GM18858 (cell line): ENCODE data around the gene SURF1.
"Not testable (repeated sequence)": the region's sequence is repeated elsewhere in the genome, so short reads cannot be mapped to it uniquely, and the experiment has no call there.

Experiments used
- ATAC-seq: cut with Tn5 transposase; IDR thresholded peaks from one replicate; pipeline ENCODE4 v1.9.1; 2021; ENCODE audit not compliant: unreplicated experiment

Gene SURF1

GRCh38 chr9:133356391-133357091 lies at the start of gene SURF1, which contains the start of gene SURF2:
Gene SURF1 (minus strand): TSS chr9:133356487. CDS start chr9:133356453, 34 bp downstream.
Gene SURF2 (plus strand): TSS chr9:133356550. CDS start chr9:133356593, 43 bp downstream.
- peak; percentile 47 for ATAC-seq

- no peak for ATAC-seq
Measured at GRCh38 chr9:133405508-133406438, 49.5 kb upstream of the SURF1 start.

- no peak for ATAC-seq
Measured at GRCh38 chr9:133404454-133405002, 48.2 kb upstream of the SURF1 start.

GRCh38 chr9:133403766-133404453 lies 47.6 kb upstream of the SURF1 start:
- no peak for ATAC-seq

GRCh38 chr9:133402689-133403088 lies 46.4 kb upstream of the SURF1 start:
- ATAC-seq, result no peak

- no peak for ATAC-seq
Measured at GRCh38 chr9:133401588-133401987, 45.3 kb upstream of the SURF1 start.

- ATAC-seq, result no peak
Measured at GRCh38 chr9:133400292-133400691, 44.0 kb upstream of the SURF1 start.

- no peak for ATAC-seq
Measured at GRCh38 chr9:133397895-133398294, 41.6 kb upstream of the SURF1 start.

GRCh38 chr9:133397370-133397769 lies 41.1 kb upstream of the SURF1 start:
- no peak for ATAC-seq

- no peak for ATAC-seq
Measured at GRCh38 chr9:133396952-133397351, 40.7 kb upstream of the SURF1 start.

- no peak for ATAC-seq
Measured at GRCh38 chr9:133394687-133395271, 38.5 kb upstream of the SURF1 start.

GRCh38 chr9:133393399-133393798 lies 37.1 kb upstream of the SURF1 start:
- ATAC-seq, result no peak

- not testable (repeated sequence) for ATAC-seq
Measured at GRCh38 chr9:133392308-133392707, 36.0 kb upstream of the SURF1 start.

- ATAC-seq, result not testable (repeated sequence)
Measured at GRCh38 chr9:133391449-133391848, 35.2 kb upstream of the SURF1 start.

GRCh38 chr9:133390713-133391112 lies 34.4 kb upstream of the SURF1 start:
- no peak for ATAC-seq

- no peak for ATAC-seq
Measured at GRCh38 chr9:133389562-133389961, 33.3 kb upstream of the SURF1 start.

GRCh38 chr9:133389025-133389557 lies 32.8 kb upstream of the SURF1 start:
- no peak for ATAC-seq

- ATAC-seq, result no peak
Measured at GRCh38 chr9:133387680-133388079, 31.4 kb upstream of the SURF1 start.

GRCh38 chr9:133386338-133386737 lies 30.1 kb upstream of the SURF1 start:
- ATAC-seq, result no peak

GRCh38 chr9:133385452-133385851 lies 29.2 kb upstream of the SURF1 start:
- no peak for ATAC-seq
